Mammary epithelial cell (primary cell): ENCODE results near the gene DENND1A.

Source experiments
- CTCF ChIP-seq, 2 donors: IDR thresholded peaks in 1 of 2; conservative IDR thresholded peaks in 1 of 2; 2 replicates each; pipeline ENCODE4 v1.5.1; 2011 to 2012; ENCODE audit warnings: inconsistent platforms in 2 of 2, low read length in 2 of 2, mild to moderate bottlenecking in 2 of 2, control low read depth in 1 of 2, low read depth in 1 of 2; ENCODE audit not compliant: insufficient read depth in 1 of 2; ENCODE audit errors: extremely low read depth in 1 of 2
- EZH2 ChIP-seq: IDR thresholded peaks from 2 replicates; pipeline ENCODE4 v1.6.1; 2012; ENCODE audit warnings: low read length, inconsistent platforms, borderline replicate concordance

GRCh38 chr9:123868002-123868401 lies 61.9 kb downstream of the DENND1A start:
- no peak for TF ChIP-seq CTCF (conservative IDR thresholded peaks at IDR 0.05 in 1 of 2, IDR thresholded peaks at IDR 0.05 in 1 of 2; ENCODE audit: extremely low read depth in 1 of 2, insufficient read depth in 1 of 2, low read depth in 1 of 2, low read length in 2 of 2)
- TF ChIP-seq EZH2, result no peak
